Femur (tissue), 1 donor: ENCODE data around the gene ETV5.

Experiments used
- DNase-seq: peaks from one replicate; pipeline ENCODE4 v3.0.0-alpha.2; 2017

The ETV5 gene

DNA sequence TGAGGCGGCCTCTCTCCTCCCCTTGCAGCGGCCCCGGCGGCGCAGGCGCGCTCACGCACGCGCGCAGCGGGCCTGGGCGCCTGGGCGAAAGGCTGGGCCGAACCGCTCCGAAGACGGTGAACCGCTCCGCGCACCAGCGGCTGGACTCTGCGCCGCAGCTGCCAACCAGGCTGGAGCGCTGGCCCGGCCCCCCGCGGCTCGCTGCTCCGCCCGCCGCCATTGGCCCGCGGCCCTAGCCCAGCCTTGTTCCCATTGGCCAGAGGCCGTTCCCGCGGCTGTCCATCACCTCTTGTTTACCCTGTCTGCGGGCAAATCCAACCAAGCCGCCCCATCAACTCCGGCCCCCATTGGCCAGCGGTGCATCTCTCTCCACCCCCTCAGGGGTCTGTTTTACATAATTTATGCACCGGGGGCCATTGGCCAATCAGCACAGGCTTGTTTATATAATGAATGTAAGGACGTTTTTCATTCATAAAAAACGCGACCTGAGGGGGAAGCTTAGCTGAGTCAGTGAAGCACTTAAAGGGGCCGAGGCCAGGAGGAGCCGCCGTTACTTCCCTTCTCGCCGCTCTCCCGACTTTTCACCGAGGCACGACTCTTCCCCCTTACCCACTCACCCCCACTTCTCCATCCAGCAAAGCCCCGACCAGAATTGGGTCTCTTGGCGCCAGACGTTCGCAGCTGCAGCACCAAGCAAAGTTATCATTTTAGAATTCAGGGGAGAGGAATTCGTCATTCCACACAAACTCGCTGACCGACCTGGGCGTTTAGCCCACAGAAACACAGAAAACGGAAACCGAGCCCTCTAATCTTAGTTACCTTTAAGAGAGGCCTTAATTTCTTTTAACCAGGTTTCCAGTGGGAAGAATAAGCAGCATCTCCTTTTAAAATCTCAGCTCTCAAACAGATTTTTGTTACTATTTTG is at the start of gene ETV5:
ETV5 (minus strand) TSS at position 149 of the 925 bp plus-strand sequence. CDS start 3,221 bp downstream, outside the sequence.
- peak; percentile 100 for DNase-seq

DNA sequence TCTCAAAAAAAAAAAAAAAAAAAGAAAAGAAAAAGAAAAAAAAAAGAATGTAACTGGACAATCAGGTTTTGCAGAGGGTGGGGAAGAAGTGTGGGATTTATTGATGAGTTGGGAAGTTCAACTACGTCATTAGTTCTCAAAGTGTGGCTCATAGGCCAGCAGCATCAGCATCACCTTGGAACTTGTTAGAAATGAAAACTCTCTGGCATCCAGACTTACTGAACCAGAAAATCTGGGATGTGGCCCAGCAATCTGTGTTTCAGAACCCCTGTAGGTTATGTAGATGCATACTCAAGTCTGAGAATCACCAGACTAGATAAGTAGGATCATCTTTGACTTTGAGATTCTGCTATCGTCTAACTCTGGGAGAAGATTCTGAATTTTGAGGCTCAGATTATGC is 45.8 kb upstream of the ETV5 start:
- no peak for DNase-seq

GRCh38 chr3:186152889-186153292 is 44.0 kb upstream of the ETV5 start:
- DNase-seq: no peak

DNA sequence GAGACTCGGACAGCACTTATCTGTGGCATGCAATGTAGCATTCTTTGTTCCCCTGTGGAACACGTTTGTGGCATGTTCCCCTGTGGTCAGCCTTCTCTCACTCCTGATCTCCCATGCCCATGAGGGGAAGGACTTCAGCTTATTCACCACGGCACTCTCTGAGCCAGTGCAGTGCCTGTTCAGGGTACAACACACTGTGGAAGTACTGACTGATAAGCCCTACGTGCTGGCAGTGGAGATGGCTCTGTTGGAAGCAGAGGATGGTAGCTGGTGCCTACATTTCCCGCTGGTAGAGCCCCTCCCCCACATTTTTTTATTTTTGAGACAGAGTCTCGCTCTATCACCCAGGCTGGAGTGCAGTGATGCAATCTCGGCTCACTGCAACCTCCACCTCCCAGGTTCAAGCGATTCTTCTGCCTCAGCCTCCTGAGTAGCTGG is 43.5 kb upstream of the ETV5 start:
- DNase-seq: no peak

- no peak for DNase-seq
Observed at GRCh38 chr3:186151077-186151971, 42.4 kb upstream of the ETV5 start.

GRCh38 chr3:186150041-186150830 is 41.3 kb upstream of the ETV5 start:
- no peak for DNase-seq

DNA sequence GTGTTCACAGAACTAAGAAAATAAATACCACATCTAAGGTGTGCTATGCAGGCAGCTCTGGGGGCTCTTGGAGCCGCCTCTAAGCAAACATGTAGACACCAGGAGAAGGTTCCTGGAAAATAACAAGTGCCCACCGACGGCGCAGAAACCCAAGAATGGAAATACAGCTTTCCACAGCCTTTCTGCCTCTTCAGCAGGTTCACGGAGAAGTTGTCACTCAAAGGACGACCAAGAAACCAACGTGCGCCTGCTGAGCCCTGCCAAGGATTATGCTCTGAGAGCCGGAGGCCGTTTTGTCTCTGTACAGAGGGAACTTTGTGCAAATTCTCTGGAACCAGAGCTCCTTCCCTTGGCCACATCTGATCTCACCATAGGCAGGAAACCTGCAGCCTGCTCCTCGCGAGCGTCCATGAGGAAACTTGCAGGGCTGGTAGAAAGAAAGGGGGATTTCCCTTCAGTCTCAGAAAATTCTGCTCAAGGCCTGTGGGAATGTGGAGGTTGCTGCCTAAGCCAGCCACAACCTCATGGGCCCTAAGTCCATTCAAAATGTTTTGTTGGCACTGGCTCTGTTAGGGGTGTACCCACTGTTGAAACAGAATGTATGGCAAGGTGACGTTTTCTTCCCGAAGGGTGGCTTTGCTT is 40.6 kb upstream of the ETV5 start:
- no peak for DNase-seq

- DNase-seq: no peak
Observed at GRCh38 chr3:186144257-186144656, 35.4 kb upstream of the ETV5 start.

DNA sequence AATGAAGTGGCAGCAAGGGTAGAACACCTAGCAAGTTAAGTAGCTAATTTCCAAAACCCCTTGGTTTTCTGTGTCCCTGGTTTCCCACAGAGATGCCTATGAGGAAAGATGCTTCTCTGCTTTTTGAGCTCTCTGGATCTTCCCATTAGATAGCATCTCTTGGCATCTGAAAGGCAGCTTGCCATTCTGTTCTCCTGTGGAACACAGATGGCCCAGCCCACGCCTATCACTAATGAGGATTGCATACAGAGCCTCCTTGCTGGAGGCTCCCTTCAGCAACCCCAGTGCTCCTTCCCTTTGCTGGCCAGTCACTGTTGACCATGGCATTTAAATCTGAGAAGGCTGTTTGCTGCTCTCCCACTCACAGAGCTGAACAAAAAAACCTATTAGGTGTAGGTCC is 34.4 kb upstream of the ETV5 start:
- no peak for DNase-seq

GRCh38 chr3:186142393-186142932 is 33.6 kb upstream of the ETV5 start:
- no peak for DNase-seq

DNA sequence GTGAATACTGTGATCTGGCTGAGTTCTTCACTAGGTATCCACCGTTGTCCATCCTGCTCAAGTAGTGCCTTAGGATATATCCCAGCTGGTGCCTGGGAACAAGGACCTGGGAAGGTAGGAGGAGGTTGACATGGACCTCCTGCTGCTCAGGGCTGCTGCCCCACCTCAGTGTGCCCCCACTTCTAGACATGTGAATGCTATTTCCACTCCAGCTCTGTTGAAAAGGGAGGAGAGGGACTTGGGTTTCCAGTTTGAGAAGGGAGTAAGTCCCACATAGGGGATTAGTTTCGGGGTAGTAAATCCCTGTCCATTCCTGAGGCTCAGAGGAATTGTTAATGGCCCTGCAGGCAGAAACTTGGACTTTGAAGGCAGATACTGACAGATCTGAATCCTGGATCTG is 32.9 kb upstream of the ETV5 start:
- no peak for DNase-seq

DNA sequence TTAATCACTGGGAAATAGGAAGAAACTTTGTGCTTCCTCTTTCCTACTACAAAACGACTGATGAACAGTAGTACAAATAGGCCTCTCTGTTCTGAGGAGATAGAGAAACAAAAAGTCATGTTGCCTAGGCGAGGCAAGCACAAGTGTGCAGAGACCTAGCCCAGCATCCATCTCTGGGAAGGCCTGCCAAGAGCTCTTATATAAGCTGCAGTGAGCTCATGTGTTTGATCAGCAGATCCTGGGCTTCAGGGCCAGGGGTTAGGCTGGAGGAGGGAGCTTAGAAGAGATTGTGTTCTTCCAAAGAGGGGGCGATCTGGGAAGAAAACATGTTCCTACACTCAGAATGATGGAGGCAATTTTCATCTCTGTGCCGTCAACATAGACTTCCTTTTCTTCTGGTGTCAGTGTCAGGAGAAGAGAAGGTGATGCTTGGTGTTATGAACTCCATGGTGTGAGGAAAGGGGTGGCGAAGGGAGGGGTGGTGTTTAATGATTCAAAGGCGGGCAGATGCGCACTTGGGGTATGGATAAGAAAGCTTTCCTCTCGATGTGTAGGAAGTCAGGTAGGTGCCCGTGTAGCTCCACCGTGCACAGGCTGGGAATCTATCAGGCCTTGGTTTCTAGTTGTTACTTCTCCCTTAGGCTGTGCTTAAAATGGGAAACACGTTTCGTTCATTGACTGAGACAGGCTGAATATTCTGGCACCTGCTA is 29.5 kb upstream of the ETV5 start:
- DNase-seq: no peak

GRCh38 chr3:186137051-186137685 is 28.3 kb upstream of the ETV5 start:
- DNase-seq: no peak

GRCh38 chr3:186133980-186134379 is 25.1 kb upstream of the ETV5 start:
- no peak for DNase-seq

- no peak for DNase-seq
Observed at GRCh38 chr3:186132487-186132886, 23.6 kb upstream of the ETV5 start.

- no peak for DNase-seq
Observed at GRCh38 chr3:186129206-186129605, 20.3 kb upstream of the ETV5 start.

DNA sequence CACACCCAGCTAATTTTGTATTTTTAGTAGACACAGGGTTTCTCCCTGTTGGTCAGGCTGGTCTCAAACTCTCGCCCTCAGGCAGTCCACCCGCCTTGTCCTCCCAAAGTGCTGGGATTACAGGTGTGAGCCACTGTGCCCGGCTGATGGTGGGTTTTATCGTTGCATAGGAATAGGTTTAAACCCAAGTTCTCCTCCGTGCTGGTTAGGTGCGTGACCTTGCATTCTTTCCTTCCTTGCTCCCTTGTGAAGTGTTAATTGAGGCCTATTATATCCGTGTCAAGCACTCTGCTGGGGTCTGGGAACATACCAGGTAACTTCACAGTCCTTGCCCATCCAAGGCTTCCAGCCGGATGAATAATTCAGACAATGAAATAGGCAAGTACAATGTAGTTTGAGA is 19.3 kb upstream of the ETV5 start:
- no peak for DNase-seq

DNA sequence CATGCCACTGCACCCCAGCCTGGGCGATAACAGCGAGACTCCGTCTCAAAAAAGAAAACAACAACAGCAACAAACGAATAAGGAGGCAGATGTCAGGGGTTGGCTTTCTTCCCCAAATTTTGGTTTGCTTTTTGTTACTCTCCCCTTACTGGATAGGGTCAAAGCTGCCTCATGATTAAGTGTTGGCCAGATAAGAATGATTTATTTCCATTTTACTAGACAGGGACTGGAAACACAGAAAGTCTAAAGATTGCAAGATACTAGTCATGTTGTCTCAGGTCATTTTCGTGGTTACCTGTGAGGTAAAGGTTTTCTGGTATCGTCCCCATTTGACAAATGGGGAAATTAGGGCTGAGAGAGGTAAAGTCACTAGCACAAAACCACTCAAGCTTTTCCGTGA is 18.6 kb upstream of the ETV5 start:
- no peak for DNase-seq

- DNase-seq: no peak
Observed at GRCh38 chr3:186125118-186125517, 16.2 kb upstream of the ETV5 start.

DNA sequence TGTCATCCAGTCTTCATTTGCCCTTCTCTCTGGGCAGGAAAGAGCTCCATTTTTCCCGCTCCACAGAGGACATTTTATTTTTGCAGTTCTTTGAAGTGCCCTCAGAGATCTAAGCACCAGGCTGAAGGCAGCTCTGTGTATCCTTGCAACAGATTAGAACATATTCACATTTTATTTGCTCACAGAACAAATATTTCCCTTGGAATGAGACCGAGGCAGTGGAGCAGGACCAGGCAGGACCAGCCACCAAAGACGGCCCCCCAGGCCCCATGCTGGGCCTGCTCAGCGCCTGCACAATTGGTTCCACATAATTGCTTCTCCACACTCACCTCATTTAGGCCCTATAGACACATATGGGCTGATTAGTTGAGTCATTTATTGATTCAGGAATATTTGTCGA is 15.7 kb upstream of the ETV5 start:
- DNase-seq: no peak

GRCh38 chr3:186123012-186123411 is 14.1 kb upstream of the ETV5 start:
- no peak for DNase-seq
